ENCODE results near the gene ATAD3A.
A peak's percentile ranks its signal among the peaks of the same experiment; 100 is the strongest.
"Not testable (repeated sequence)": the region's sequence is repeated elsewhere in the genome, so short reads cannot be mapped to it uniquely, and the experiment has no call there.

The ATAD3A gene

DNA sequence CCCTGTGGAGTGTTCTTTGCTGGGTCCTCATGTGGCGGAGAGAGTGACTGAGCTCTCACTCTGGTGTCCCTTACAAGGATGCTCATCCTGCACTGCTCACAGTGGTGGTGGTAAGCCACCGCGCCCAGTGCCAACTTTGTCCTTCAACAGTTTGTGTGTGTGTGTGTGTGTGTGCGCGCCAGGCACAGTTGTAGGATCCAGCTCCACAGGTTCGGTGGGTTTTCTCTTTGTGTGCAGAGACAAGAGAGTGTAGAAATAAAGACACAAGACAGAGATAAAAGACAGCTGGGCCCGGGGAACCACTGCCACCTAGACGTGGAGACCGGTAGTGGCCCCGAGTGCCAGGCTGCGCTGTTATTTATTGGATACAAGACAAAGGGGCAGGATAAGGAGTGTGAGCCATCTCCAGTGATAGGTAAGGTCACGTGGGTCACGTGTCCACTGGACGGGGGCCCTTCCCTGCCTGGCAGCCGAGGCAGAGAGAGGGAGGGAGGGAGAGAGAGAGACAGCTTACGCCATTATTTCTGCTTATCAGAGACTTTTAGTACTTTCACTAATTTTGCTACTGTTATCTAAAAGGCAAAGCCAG, 7.1 kb upstream of the ATAD3A start:
- TF ChIP-seq CTCF (IDR thresholded peaks at IDR 0.05; ENCODE audit: low read depth, low read length), result peak; percentile 52
- peak overlapping the region; percentile 80 for H3K27ac ChIP-seq (ENCODE audit: low read length)
- H2AFZ ChIP-seq (ENCODE audit: low read depth, low read length), result peak overlapping the region; percentile 97
- not testable (repeated sequence) for H4K20me1 ChIP-seq (ENCODE audit: insufficient read depth, low read length); H3K27me3 ChIP-seq (ENCODE audit: low read depth, low read length); H3K4me1 ChIP-seq (ENCODE audit: low read length); H3K9me3 ChIP-seq (ENCODE audit: insufficient read depth, low read length); H3K36me3 ChIP-seq (replicated peaks; ENCODE audit: low read depth, low read length); H3K79me2 ChIP-seq (ENCODE audit: low read length)
- peak overlapping the region; percentile 82 for H3K4me2 ChIP-seq (ENCODE audit: low read length)
- H3K9ac ChIP-seq (ENCODE audit: low read length), result peak overlapping the region; percentile 55
- peak overlapping the region; percentile 67 for H3K4me3 ChIP-seq (ENCODE audit: low read length)

GRCh38 chr1:1505366-1505798, 6.6 kb upstream of the ATAD3A start:
- not testable (repeated sequence) for H3K79me2 ChIP-seq (ENCODE audit: low read length); H3K9me3 ChIP-seq (ENCODE audit: insufficient read depth, low read length); H3K36me3 ChIP-seq (replicated peaks; ENCODE audit: low read depth, low read length); H4K20me1 ChIP-seq (ENCODE audit: insufficient read depth, low read length); H3K27me3 ChIP-seq (ENCODE audit: low read depth, low read length); H3K4me1 ChIP-seq (ENCODE audit: low read length)
- Histone ChIP-seq H3K9ac (ENCODE audit: low read length) (peak overlapping the region; percentile 55), H3K27ac (ENCODE audit: low read length) (peak overlapping the region; percentile 80), H3K4me3 (ENCODE audit: low read length) (peak overlapping the region; percentile 67), H3K4me2 (ENCODE audit: low read length) (peak overlapping the region; percentile 82), H2AFZ (ENCODE audit: low read depth, low read length) (0 out of 2 replicates have a peak overlapping the region, but pooled peaks have one; percentile 97)

GRCh38 chr1:1505801-1506200, 6.2 kb upstream of the ATAD3A start:
- peak overlapping the region; percentile 18; the same call in 1 of the 2 replicates for H3K27ac ChIP-seq (ENCODE audit: low read length)
- H3K9ac ChIP-seq (ENCODE audit: low read length); H3K9me3 ChIP-seq (ENCODE audit: insufficient read depth, low read length); H2AFZ ChIP-seq (ENCODE audit: low read depth, low read length); H3K79me2 ChIP-seq (ENCODE audit: low read length); H4K20me1 ChIP-seq (ENCODE audit: insufficient read depth, low read length); H3K27me3 ChIP-seq (ENCODE audit: low read depth, low read length); H3K36me3 ChIP-seq (replicated peaks; ENCODE audit: low read depth, low read length); H3K4me3 ChIP-seq (ENCODE audit: low read length): not testable (repeated sequence)
- H3K4me2 ChIP-seq (ENCODE audit: low read length), result peak overlapping the region; percentile 29; the same call in 1 of the 2 replicates
- H3K4me1 ChIP-seq (ENCODE audit: low read length), result peaks cover 13% of the 10 kb centered on the region

DNA sequence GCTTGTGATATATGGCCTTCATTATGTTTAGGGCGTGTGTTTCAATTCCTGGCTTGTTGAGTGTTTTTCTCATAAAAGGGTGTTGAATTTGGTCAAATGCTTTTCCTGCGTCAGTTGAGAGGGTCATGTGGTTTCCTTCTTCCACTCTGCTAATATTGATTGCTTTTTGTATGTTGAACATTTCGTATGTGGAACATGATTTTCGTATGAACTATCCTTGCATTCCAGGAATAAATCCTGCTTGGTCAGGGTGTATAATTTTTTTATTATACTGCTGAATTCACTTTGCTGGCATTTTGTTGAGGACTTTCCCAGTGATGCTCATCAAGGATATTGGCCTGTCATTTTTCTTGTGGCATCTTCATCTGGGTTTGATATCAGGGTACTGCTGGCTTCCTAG, 4.7 kb upstream of the ATAD3A start:
- Histone ChIP-seq H2AFZ (ENCODE audit: low read depth, low read length) (no peak overlapping the region), H3K9ac (ENCODE audit: low read length) (no peak overlapping the region), H3K27ac (ENCODE audit: low read length) (no peak overlapping the region), H4K20me1 (ENCODE audit: insufficient read depth, low read length) (no peaks in the 10 kb centered on the region), H3K4me3 (ENCODE audit: low read length) (no peak overlapping the region), H3K9me3 (ENCODE audit: insufficient read depth, low read length) (no peaks in the 10 kb centered on the region), H3K27me3 (ENCODE audit: low read depth, low read length) (no peaks in the 10 kb centered on the region), H3K4me2 (ENCODE audit: low read length) (no peak overlapping the region), H3K79me2 (ENCODE audit: low read length) (peaks cover 11% of the 10 kb centered on the region), H3K36me3 (replicated peaks; ENCODE audit: low read depth, low read length) (no peaks in the 10 kb centered on the region), H3K4me1 (ENCODE audit: low read length) (peaks cover 15% of the 10 kb centered on the region)
- TF ChIP-seq EZH2phosphoT487 (IDR thresholded peaks at IDR 0.05; ENCODE audit: low read depth), result no peak
- TF ChIP-seq CTCF (IDR thresholded peaks at IDR 0.05; ENCODE audit: low read depth, low read length), result no peak

DNA sequence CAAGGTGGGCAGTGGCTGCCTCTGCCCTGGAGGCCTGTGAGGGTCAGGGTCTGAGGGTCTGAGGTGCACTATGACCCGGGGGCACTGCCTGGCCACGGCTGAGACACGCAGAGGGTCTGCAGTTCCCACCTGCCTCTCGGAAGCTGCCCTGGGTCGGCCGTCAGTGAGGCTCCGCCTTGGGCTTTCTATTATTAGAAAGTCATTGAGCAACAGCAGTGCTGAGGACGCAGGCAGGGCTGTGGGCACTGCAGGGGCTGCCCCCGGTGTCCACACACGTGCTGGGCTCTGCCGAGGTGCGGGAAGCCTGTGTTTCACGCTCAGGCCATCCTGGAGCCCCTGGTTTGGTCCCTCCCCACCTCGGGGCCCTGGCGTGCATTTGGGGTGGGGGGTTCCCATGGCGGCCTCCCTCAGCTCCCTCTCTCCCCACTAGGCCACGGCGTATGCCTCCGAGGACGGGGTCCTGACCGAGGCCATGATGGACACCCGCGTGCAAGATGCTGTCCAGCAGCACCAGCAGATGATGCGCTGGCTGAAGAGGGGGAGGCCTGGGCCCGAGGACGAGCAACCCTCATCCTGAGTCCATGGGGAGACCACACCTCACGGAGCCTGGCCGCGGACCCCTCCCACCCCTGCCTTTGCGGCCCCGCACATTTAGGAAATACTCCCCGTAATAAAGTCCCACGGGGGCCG, 3.0 kb upstream of the ATAD3A start:
- not testable (repeated sequence) for H3K9me3 ChIP-seq (ENCODE audit: insufficient read depth, low read length); H3K9ac ChIP-seq (ENCODE audit: low read length); H3K27me3 ChIP-seq (ENCODE audit: low read depth, low read length); H2AFZ ChIP-seq (ENCODE audit: low read depth, low read length); H4K20me1 ChIP-seq (ENCODE audit: insufficient read depth, low read length); H3K4me3 ChIP-seq (ENCODE audit: low read length); H3K36me3 ChIP-seq (replicated peaks; ENCODE audit: low read depth, low read length); H3K27ac ChIP-seq (ENCODE audit: low read length); H3K4me2 ChIP-seq (ENCODE audit: low read length)
- H3K4me1 ChIP-seq (ENCODE audit: low read length), result peaks cover 15% of the 10 kb centered on the region
- peaks cover 26% of the 10 kb centered on the region for H3K79me2 ChIP-seq (ENCODE audit: low read length)

DNA sequence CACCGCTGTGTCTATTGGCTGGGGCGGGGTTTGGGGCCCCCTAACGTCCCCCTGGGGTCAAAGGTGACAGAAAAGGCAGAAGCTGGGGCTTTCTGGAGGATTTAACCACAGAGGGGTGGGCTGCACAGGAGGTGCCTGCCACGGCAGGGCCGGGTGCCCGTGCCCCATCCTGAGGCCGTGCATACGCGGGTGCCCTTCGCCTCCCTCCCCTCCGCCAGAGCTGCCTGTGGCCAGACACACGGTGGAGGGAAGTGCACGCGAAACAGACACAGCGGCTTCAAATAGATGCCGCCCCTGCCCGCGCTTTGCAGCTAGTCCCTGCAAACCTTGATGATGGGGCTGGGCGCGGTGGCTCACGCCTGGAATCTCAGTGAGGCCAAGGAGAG, 2.5 kb upstream of the ATAD3A start:
- not testable (repeated sequence) for H3K4me2 ChIP-seq (ENCODE audit: low read length); H4K20me1 ChIP-seq (ENCODE audit: insufficient read depth, low read length); H3K4me3 ChIP-seq (ENCODE audit: low read length); H3K27me3 ChIP-seq (ENCODE audit: low read depth, low read length); H3K27ac ChIP-seq (ENCODE audit: low read length); H3K36me3 ChIP-seq (replicated peaks; ENCODE audit: low read depth, low read length); H2AFZ ChIP-seq (ENCODE audit: low read depth, low read length); H3K9ac ChIP-seq (ENCODE audit: low read length); H3K9me3 ChIP-seq (ENCODE audit: insufficient read depth, low read length)
- peaks cover 13% of the 10 kb centered on the region for H3K4me1 ChIP-seq (ENCODE audit: low read length)
- H3K79me2 ChIP-seq (ENCODE audit: low read length), result peaks cover 31% of the 10 kb centered on the region
